HG03558 (cell line): Measurements from ENCODE around the gene ITPK1.

Source experiments
- ATAC-seq: cut with Tn5 transposase; IDR thresholded peaks from one replicate; pipeline ENCODE4 v1.9.1; 2021; ENCODE audit warnings: moderate number of reproducible peaks; ENCODE audit not compliant: unreplicated experiment; ENCODE audit errors: extremely low read depth

The ITPK1 gene

GRCh38 chr14:92932448-92933395 is 183.0 kb downstream of the ITPK1 start:
- ATAC-seq: no peak

GRCh38 chr14:92931681-92932447 is 183.9 kb downstream of the ITPK1 start:
- ATAC-seq: no peak

GRCh38 chr14:92930737-92931602 is 184.8 kb downstream of the ITPK1 start:
- ATAC-seq: no peak

GRCh38 chr14:92929689-92930608 is 185.8 kb downstream of the ITPK1 start:
- ATAC-seq: no peak

- ATAC-seq: no peak
Measured at GRCh38 chr14:92928961-92929688, 186.6 kb downstream of the ITPK1 start.

GRCh38 chr14:92928258-92928629 is 187.5 kb downstream of the ITPK1 start:
- ATAC-seq: no peak

GRCh38 chr14:92927349-92928257 is 188.1 kb downstream of the ITPK1 start:
- ATAC-seq: no peak

- no peak for ATAC-seq
Measured at GRCh38 chr14:92926931-92927330, 188.8 kb downstream of the ITPK1 start.

- ATAC-seq: no peak
Measured at GRCh38 chr14:92926180-92926845, 189.4 kb downstream of the ITPK1 start.

GRCh38 chr14:92925446-92925845 is 190.3 kb downstream of the ITPK1 start:
- ATAC-seq: no peak

GRCh38 chr14:92924247-92924646 is 191.5 kb downstream of the ITPK1 start:
- no peak for ATAC-seq

GRCh38 chr14:92923744-92924103 is 192.0 kb downstream of the ITPK1 start:
- no peak for ATAC-seq

GRCh38 chr14:92922883-92923743 is 192.6 kb downstream of the ITPK1 start, which contains the start of gene CHGA:
Gene CHGA (plus strand): TSS chr14:92923150. CDS start chr14:92923360, 210 bp downstream.
- no peak for ATAC-seq

- ATAC-seq: no peak
Measured at GRCh38 chr14:92922155-92922735, 193.5 kb downstream of the ITPK1 start.

GRCh38 chr14:92920001-92920400 is 195.7 kb downstream of the ITPK1 start:
- no peak for ATAC-seq

GRCh38 chr14:92917956-92918355 is 197.8 kb downstream of the ITPK1 start:
- ATAC-seq: no peak
